Keratinocyte (primary cell): ENCODE results near the gene ABCD3. TPM values are rescaled to one million over a fixed set of nuclear protein-coding genes. Genes with fewer than 3 reads are reported as not detected.

Experiments used
- DNase-seq: peaks from one replicate; pipeline ENCODE4 v3.0.0-alpha.2; 2011; ENCODE audit warnings: low read depth, missing footprints, low spot score
- FAIRE-seq: peaks from 2 replicates; lab custom pipeline; 2011; peaks lifted over from hg19 to GRCh38; lab: Jason Lieb, UNC
- H2AFZ ChIP-seq: 2 replicates; pipeline ENCODE4 v1.6.0; 2012; ENCODE audit warnings: low read length, control low read depth, inconsistent platforms; ENCODE audit not compliant: control insufficient read depth
- H3K27ac ChIP-seq: 2 replicates; pipeline ENCODE4 v1.5.1; 2011; ENCODE audit warnings: low read length; ENCODE audit not compliant: control insufficient read depth, insufficient read depth
- H3K27me3 ChIP-seq: 3 replicates; pipeline ENCODE4 v1.6.0; 2011; ENCODE audit warnings: low read length; ENCODE audit not compliant: control insufficient read depth, insufficient read depth; ENCODE audit errors: extremely low read depth
- H3K36me3 ChIP-seq, 2 experiments: 2 replicates in 1 of 2; 3 replicates in 1 of 2; pipeline ENCODE4 v1.5.1; 2011; ENCODE audit warnings: low read length in 2 of 2, mild to moderate bottlenecking in 1 of 2; ENCODE audit not compliant: control insufficient read depth in 2 of 2, insufficient read depth in 2 of 2; ENCODE audit errors: extremely low read depth in 1 of 2
- H3K4me1 ChIP-seq: 3 replicates; pipeline ENCODE4 v1.5.1; 2011; ENCODE audit warnings: low read length; ENCODE audit not compliant: control insufficient read depth, insufficient read depth; ENCODE audit errors: extremely low read depth
- H3K4me2 ChIP-seq: 3 replicates; pipeline ENCODE4 v1.6.0; 2011; ENCODE audit warnings: low read depth, low read length; ENCODE audit not compliant: control insufficient read depth, insufficient read depth; ENCODE audit errors: extremely low read depth
- H3K4me3 ChIP-seq, 3 experiments: fragments of 200-600 bp in 1 of 3; sonication (generic) in 1 of 3; 2 replicates in 2 of 3; 3 replicates in 1 of 3; pipeline ENCODE4 v1.5.1; 2011 to 2016; ENCODE audit warnings: low read length in 3 of 3, mild to moderate bottlenecking in 3 of 3, control low read depth in 2 of 3, inconsistent platforms in 1 of 3, low read depth in 1 of 3, mixed read lengths in 1 of 3, mixed run types in 1 of 3, moderate library complexity in 1 of 3; ENCODE audit not compliant: control insufficient read depth in 2 of 3, insufficient read depth in 2 of 3; ENCODE audit errors: extremely low read depth in 1 of 3
- H3K79me2 ChIP-seq: 2 replicates; pipeline ENCODE4 v1.6.0; 2012; ENCODE audit warnings: low read length; ENCODE audit not compliant: control insufficient read depth, insufficient read depth
- H3K9ac ChIP-seq: 3 replicates; pipeline ENCODE4 v1.6.0; 2011; ENCODE audit warnings: low read length; ENCODE audit not compliant: control insufficient read depth, insufficient read depth; ENCODE audit errors: extremely low read depth
- H3K9me1 ChIP-seq: 3 replicates; pipeline ENCODE4 v1.6.0; 2011; ENCODE audit warnings: low read length; ENCODE audit not compliant: control insufficient read depth, insufficient read depth; ENCODE audit errors: extremely low read depth
- H3K9me3 ChIP-seq: 2 replicates; pipeline ENCODE4 v1.5.1; 2012; ENCODE audit warnings: low read depth, low read length; ENCODE audit not compliant: control insufficient read depth
- H4K20me1 ChIP-seq: 3 replicates; pipeline ENCODE4 v1.6.0; 2011; ENCODE audit warnings: low read length; ENCODE audit not compliant: control insufficient read depth, insufficient read depth; ENCODE audit errors: extremely low read depth
- CTCF ChIP-seq, 3 experiments: IDR thresholded peaks in 1 of 3; conservative IDR thresholded peaks in 1 of 3; optimal IDR thresholded peaks in 1 of 3; 2 replicates in 2 of 3; 3 replicates in 1 of 3; pipeline versions ENCODE3 to v1.5.1; 2011; ENCODE audit warnings: low read length in 3 of 3, mild to moderate bottlenecking in 3 of 3, moderate library complexity in 2 of 3, control low read depth in 1 of 3, inconsistent platforms in 1 of 3; ENCODE audit not compliant: insufficient read depth in 2 of 3; ENCODE audit errors: extremely low read depth in 1 of 3
- EZH2 ChIP-seq: IDR thresholded peaks from one replicate; pipeline ENCODE4 v1.6.1; 2012; ENCODE audit warnings: inconsistent platforms, mild to moderate bottlenecking, low read length, moderate library complexity
- dilution Hi-C: fragments of 300-500 bp; cut with MboI; formaldehyde crosslinking; loops from one replicate; pipeline ENCODE4 v1.7.0; 2020; ENCODE audit warnings: low sequenced_read_pairs; ENCODE audit not compliant: extremely low pct_ligation_motif_present
- polyA plus RNA-seq, 5 experiments: library from polyadenylated mRNA; depleted of rRNA in 3 of 5; stranded (reverse) in 3 of 5; stranded (forward) in 1 of 5; unstranded in 1 of 5; fragments of >200 nt; gene quantifications; 1 replicate in 1 of 5; 2 replicates in 3 of 5; 3 replicates in 1 of 5; pipeline versions ENCODE4 v1.2.1 to v1.2.3, GENCODE V29; 2011 to 2012; ENCODE audit warnings: missing spikeins in 2 of 5, low read depth in 1 of 5, low replicate concordance in 1 of 5

The ABCD3 gene
- polyA plus RNA-seq, 1 donor (not counting 4 experiments of a cell fraction or from before 2014, with no cell fraction given) = 34.9 TPM

- TF ChIP-seq EZH2 (no peak), CTCF (optimal IDR thresholded peaks at IDR 0.05 in 1 of 3, IDR thresholded peaks at IDR 0.05 in 1 of 3, conservative IDR thresholded peaks at IDR 0.05 in 1 of 3; ENCODE audit: extremely low read depth in 1 of 3, insufficient read depth in 2 of 3, low read length in 3 of 3) (no peak)
- dilution Hi-C loops = no loop called here
- Histone ChIP-seq H3K9ac (no peak overlapping the region), H3K4me2 (no peak overlapping the region), H3K27me3 (no peaks in the 10 kb centered on the region), H3K4me3 (no peak overlapping the region), H3K9me3 (no peaks in the 10 kb centered on the region), H3K36me3 (no peaks in the 10 kb centered on the region), H2AFZ (no peak overlapping the region), H3K9me1 (no peaks in the 10 kb centered on the region), H3K79me2 (no peaks in the 10 kb centered on the region), H4K20me1 (no peaks in the 10 kb centered on the region), H3K4me1 (no peaks in the 10 kb centered on the region), H3K27ac (no peak overlapping the region)
- no peak for DNase-seq
- FAIRE-seq = no peak
Measured at GRCh38 chr1:94456736-94457135, 38.5 kb downstream of the ABCD3 start.

DNA sequence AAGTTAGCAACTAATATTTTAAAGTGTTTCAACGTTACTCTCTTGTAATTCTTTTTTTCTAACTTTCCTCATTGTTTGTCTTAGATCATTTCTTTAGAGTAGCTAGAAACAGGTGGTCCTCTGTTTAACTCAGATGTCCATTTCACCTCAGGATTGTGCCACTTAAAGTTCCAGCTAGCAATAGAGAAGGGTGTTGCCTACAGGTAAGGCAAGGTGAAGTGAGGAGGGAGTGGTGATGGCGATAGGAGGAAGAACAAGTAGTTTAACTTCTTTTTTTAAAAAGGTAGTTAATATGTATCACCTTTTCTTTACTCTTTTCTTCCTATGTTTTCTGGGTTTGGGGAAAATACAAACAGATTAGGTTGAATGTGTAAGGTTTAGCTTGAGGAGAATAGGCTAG lies 44.4 kb downstream of the ABCD3 start:
- dilution Hi-C loops = no loop called here
- peaks cover 0 to 2% of the 10 kb centered on the region in 2 experiments for H3K36me3 ChIP-seq
- H3K27me3 ChIP-seq = no peaks in the 10 kb centered on the region
- no peaks in the 10 kb centered on the region for H4K20me1 ChIP-seq
- H3K9me1 ChIP-seq = no peaks in the 10 kb centered on the region
- no peak overlapping the region for H3K9ac ChIP-seq
- H3K27ac ChIP-seq = no peak overlapping the region
- H3K9me3 ChIP-seq = no peaks in the 10 kb centered on the region
- no peak overlapping the region for H3K4me3 ChIP-seq
- DNase-seq = no peak
- TF ChIP-seq CTCF (optimal IDR thresholded peaks at IDR 0.05 in 1 of 3, IDR thresholded peaks at IDR 0.05 in 1 of 3, conservative IDR thresholded peaks at IDR 0.05 in 1 of 3; ENCODE audit: extremely low read depth in 1 of 3, insufficient read depth in 2 of 3, low read length in 3 of 3) (no peak), EZH2 (no peak)
- H3K79me2 ChIP-seq = no peaks in the 10 kb centered on the region
- H3K4me2 ChIP-seq = no peak overlapping the region
- no peak for FAIRE-seq
- no peak overlapping the region for H2AFZ ChIP-seq
- H3K4me1 ChIP-seq = no peaks in the 10 kb centered on the region
